T1000 (cell line): ENCODE data around the gene NANOS1.

Experiments used
- DNase-seq: peaks from one replicate; lab custom pipeline; 2025; ENCODE audit warnings: mixed read lengths; lab: John Stamatoyannopoulos, UW

Gene NANOS1, protein sequence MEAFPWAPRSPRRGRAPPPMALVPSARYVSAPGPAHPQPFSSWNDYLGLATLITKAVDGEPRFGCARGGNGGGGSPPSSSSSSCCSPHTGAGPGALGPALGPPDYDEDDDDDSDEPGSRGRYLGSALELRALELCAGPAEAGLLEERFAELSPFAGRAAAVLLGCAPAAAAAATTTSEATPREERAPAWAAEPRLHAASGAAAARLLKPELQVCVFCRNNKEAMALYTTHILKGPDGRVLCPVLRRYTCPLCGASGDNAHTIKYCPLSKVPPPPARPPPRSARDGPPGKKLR

DNA sequence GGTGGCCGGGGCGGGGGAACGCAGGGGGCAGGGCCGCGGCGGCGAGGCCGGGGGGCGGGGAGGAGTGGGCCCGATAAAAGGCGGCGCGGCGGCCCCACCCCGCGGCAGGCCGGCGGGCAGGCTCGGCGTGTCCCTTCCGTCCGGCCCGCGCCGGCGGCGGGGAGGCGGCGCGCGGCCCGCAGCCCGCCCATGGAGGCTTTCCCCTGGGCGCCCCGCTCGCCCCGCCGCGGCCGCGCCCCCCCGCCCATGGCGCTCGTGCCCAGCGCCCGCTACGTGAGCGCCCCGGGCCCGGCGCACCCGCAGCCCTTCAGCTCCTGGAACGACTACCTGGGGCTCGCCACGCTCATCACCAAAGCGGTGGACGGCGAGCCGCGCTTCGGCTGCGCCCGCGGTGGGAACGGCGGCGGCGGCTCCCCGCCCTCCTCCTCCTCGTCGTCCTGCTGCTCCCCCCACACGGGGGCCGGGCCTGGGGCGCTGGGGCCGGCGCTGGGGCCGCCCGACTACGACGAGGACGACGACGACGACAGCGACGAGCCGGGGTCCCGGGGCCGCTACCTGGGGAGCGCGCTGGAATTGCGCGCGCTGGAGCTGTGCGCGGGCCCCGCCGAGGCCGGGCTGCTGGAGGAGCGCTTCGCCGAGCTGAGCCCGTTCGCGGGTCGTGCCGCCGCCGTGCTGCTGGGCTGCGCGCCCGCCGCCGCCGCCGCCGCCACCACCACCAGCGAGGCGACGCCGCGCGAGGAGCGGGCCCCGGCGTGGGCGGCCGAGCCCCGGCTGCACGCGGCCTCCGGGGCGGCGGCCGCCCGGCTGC is at the start of gene NANOS1:
Gene NANOS1 (plus strand): TSS at position 102 of the 808 bp plus-strand sequence. CDS start 88 bp downstream, at position 190.
- DNase-seq = peak; percentile 82

DNA sequence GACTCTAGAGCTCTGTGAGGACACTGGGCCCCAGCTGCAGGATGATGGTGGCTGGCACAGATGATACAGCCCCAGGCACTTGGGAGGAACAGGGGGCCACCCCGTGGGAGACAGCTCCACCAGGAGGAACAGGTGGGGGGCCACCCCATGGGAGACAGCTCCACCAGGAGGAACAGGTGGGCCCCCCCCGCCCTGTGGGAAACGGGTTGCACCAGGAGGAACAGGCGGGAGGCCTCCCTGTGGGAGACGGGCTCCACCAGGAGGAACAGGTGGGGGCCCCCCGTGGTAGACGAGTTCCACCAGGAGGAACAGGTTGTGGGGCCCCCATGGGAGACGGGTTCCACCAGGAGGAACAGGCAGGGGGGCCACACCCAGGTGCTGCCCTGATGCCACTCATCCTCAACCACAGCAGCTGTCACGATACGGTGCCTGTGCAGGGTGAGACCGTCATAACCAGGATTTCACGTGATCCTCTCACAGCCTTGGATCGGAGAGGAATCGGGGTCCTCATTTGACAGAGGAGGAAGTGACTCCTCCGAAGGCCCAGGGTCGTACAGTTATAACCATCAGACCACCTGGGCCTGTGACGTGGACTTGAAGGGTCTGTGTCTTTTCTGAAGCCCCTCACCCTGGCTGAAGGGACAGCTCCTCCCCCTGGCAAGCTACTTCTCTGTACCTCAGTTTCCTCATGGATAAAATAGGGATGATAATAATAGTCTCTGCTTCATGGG is 49.2 kb upstream of the NANOS1 start:
- DNase-seq = no peak

DNA sequence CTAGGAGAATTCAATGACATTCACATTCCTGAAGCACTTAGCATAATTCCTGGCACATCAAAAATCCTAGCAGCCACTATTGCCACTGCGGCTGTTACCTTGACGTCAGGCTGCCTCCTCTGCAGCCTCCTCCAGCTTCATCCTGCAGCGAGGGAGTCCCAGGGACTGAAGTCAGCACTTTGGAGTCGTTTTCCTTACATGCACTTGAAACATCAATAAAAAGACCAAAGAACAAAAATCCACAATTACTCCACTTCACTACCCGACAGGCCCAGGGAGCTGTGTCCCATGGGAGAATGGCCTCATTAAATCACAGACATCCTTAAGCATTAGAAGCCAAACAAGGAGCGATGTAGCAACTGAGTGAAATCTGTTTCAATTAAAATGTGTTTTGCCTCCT is 48.6 kb upstream of the NANOS1 start:
- DNase-seq = no peak

DNA sequence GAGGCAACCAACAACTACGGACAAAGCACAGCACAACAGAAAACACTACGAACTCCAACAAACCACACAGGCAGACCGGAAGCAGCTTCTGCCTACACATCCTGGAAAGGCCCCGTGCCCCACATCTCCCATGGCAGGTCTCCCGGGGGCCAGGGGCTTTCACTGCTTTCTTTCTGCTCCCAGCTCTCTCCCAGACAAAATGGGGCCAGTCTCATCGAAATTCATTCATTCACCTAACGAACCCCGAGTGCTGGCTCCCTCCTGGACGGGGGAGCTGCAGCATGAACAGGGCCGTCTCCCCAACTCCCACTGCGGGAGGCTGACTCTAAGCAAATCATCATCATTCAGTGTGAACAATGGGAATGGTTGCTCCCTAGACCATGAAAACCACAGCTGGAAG is 47.6 kb upstream of the NANOS1 start:
- DNase-seq = no peak

- DNase-seq = no peak
Measured at GRCh38 chr10:118982366-118982765, 47.1 kb upstream of the NANOS1 start.

GRCh38 chr10:118983263-118983662 is 46.3 kb upstream of the NANOS1 start:
- no peak for DNase-seq

DNA sequence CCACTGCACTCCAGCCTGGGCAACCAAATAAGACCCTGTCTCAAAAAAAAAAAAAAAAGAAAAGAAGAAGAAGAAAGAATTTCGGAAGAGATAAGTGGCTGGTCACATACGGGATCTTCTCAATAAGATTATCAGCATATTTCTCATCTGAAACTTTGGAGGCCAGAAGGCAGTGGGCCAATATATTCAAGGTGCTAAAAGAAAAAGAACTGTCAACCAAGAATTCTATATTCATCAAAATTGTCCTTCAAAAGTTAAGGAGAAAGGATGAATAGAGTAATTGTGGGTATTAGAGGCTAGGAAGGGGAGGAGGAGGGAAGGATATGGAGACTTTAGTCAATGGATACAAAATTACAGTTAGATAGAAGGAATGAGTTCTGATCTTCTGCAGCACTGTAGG is 43.9 kb upstream of the NANOS1 start:
- no peak for DNase-seq

- no peak for DNase-seq
Measured at GRCh38 chr10:118986815-118987790, 42.4 kb upstream of the NANOS1 start.

DNA sequence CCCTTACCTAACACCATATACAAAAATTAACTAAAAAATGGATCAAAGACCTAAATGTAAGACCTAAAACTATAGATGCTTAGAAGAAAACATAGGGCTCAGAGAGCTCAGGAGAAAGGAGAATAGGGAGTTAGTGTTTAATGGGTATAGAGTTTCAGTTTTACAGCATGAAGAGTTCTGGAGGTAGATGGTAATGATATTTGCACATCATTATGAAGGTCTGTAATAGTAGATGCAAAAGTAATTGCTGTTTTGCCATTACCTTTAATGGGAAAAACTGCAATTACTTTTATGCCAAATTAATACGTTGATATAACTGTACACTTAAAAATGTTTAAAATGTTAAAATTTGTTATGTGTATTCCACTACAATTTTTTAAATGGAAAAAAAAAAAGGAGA is 39.2 kb upstream of the NANOS1 start:
- no peak for DNase-seq

GRCh38 chr10:118992496-118992895 is 37.0 kb upstream of the NANOS1 start:
- DNase-seq = no peak

DNA sequence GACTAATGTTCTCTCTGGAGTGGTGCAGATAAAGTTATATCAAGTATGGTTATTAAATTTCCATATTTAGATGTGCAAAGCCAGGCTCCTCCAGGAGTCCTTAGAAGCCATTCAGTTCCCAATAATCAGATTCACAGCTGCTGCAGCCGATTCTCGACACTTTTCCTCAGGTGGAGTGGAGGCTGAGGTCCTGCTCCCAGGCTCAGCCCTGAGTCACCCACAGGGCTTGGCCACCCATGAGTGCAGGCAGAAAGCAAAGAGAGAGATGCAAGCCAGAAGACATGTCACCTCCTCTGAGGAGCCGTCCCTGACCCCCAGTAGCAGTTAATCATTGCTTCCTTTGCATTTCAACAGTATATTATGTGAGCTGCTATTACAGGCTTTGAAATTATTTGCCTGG is 36.3 kb upstream of the NANOS1 start:
- no peak for DNase-seq

DNA sequence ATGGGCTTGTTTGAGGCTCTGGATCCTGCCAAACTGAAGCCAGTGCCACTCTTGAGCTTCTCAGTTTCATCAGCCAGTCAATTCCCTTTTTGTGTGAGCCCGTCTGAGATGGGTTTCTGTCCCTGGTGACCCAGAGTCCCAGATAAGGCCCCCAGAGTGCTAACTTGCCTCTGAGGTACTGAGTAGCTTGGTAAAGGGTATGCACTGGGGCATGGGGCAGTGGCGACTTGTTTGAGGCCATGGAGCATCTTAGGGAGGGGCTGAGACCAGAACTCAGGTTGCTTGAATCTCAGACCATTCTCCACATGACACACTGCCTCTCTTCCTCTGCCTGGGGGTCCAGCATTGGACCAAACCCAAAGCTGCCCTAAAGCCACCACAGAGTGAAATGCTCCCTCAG is 35.2 kb upstream of the NANOS1 start:
- no peak for DNase-seq

- DNase-seq = no peak
Measured at GRCh38 chr10:118995739-118996138, 33.8 kb upstream of the NANOS1 start.

- DNase-seq = no peak
Measured at GRCh38 chr10:118997379-118997778, 32.1 kb upstream of the NANOS1 start.

DNA sequence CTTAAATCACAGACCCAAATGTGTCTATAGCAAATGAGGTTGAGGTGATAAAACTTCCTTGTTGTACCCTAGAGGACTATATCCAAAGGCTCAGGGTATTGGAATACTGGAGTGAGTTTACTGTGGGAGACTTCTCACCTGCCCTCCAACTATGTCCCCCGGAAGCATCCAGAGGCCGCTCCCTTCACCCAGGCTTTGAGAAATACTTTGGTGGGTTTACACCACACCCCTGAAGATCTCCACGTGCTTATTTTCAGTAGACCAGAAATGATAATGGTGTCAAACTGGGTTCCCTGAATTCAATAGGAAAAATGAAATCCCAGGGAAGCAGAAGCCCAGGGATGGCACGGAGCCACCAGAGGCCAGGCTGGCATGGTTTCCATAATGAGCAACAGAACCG is 31.3 kb upstream of the NANOS1 start:
- DNase-seq = no peak

DNA sequence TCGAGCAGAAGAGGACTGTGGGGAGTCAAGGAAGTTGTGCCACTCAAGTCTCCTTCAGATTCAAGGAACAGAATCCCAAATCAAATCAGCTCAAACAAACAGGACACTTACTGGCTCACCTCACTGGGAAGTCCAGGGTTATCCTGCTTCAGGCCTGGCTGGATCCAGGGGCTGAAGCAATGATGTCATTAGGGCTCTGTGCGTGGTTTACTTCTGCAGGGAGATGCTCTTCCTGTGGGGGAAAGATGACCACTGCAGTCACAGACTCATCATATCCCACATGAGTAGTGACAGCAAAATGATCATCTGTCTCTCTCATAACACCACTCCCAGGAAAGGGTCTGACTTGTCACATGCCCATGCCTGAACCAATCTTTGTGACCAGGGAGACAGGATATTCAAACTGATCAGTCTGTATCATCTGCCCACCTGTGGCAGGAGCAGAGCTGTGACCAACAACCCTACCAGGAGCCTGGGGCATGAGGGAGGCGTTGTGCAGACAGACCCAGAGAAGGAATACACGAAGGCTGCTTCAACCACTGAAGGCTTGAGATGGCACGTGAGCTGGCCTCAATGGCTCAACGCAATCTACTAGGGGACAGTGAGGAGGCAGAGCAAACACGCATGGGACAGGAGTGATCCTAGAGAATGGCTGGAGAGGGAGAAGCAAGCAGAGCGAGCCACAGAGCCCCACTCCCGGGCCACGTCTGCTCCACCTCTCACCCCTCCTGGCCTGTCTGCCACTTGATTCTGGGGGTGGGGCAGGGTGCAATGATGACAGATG is 27.6 kb upstream of the NANOS1 start:
- no peak for DNase-seq

- DNase-seq = no peak
Measured at GRCh38 chr10:119003572-119004289, 25.8 kb upstream of the NANOS1 start.

GRCh38 chr10:119005362-119006043 is 24.0 kb upstream of the NANOS1 start:
- DNase-seq = no peak

GRCh38 chr10:119006451-119007210 is 22.9 kb upstream of the NANOS1 start:
- peak; percentile 79 for DNase-seq
